Ovary (tissue), 3 donors: ENCODE results near the gene C15orf39.
"Not testable (repeated sequence)": the region's sequence is repeated elsewhere in the genome, so short reads cannot be mapped to it uniquely, and the experiment has no call there.

Experiments used
- EP300 ChIP-seq: sonication (generic); formaldehyde crosslinking; IDR thresholded peaks from one replicate; pipeline ENCODE4 v1.6.1; 2017; ENCODE audit warnings: antibody characterized with exemption
- TF ChIP-seq, protein P1 (sequence below), 3 donors: fragments of 450-650 bp in 2 of 3; fragments of 200-600 bp in 1 of 3; IDR thresholded peaks; one replicate each; pipeline versions ENCODE4 v1.5.1 to v1.8.0; 2016 to 2022; ENCODE audit warnings: antibody characterized with exemption in 3 of 3, mild to moderate bottlenecking in 1 of 3
- donor health status: DM: no; HTN: no; CAD: no.

DNA sequence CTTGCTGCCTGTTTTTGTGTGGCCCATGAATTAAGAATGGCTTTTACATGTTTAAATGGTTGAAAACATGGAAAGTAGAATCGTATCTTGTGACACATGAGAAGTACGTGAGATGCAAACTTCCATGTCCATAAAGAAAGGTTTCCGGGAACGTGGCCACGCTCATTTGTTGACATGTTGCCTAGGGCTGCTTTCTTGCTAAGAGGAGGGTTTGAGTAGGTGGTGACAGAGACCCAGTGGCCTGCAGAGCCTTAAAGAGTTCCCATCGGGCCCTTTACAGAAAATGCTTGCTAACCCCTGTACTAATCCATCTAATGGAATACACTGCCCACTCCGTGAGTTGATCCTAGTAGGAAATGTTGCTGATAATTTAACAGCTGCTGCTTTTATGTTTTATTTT is 25.4 kb downstream of the C15orf39 start:
- TF ChIP-seq EP300: not testable (repeated sequence)
- TF ChIP-seq, protein P1, sequence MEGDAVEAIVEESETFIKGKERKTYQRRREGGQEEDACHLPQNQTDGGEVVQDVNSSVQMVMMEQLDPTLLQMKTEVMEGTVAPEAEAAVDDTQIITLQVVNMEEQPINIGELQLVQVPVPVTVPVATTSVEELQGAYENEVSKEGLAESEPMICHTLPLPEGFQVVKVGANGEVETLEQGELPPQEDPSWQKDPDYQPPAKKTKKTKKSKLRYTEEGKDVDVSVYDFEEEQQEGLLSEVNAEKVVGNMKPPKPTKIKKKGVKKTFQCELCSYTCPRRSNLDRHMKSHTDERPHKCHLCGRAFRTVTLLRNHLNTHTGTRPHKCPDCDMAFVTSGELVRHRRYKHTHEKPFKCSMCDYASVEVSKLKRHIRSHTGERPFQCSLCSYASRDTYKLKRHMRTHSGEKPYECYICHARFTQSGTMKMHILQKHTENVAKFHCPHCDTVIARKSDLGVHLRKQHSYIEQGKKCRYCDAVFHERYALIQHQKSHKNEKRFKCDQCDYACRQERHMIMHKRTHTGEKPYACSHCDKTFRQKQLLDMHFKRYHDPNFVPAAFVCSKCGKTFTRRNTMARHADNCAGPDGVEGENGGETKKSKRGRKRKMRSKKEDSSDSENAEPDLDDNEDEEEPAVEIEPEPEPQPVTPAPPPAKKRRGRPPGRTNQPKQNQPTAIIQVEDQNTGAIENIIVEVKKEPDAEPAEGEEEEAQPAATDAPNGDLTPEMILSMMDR (IDR thresholded peaks at IDR 0.05): not testable (repeated sequence)
